Measurements from ENCODE around the gene ING3.

The ING3 gene

DNA sequence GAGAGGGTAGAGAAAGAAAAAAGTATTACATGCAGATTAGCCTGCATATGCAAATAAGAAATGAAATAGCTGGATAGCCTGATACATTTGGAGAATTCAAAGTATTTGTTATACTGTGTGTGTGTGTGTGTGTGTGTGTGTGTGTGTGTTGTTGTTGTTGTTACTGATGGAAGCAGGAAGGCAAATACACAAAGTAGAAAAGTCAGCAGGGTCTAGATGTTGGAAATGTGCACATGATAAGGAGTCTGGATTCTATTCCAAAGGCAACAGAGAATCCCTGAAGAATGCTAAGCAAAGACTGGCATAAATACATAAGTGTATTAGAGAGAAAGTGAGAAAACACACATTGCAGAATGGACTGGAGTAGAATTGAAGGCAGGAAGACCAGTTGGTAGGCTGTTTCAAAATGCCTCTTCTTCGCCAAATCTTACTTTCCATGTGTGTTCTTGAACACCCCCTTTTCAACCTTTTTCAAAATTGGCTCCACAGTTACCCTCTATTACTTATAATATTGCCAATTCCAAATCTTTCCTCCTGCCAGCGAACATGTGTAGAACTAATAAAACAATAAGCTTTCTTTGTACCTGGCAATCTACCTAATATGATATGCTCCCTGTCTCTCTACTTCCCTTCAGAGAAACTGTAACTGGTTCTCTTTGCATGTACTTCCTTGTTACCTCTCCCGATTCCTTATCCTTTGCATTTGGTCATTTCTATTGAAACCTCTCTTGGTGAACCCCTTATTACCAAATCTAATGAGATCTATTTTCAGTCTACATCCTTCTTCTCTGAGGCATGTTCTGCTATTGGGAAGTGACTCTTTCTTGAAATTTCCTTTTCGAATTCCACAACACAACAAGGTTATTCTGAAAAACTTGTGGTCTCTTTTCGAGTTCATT is 44.2 kb downstream of the ING3 start:
- no peak for DNase-seq (ENCODE audit: low read depth, low spot score)
- in situ Hi-C loops (cut with HindIII; ENCODE audit: low sequenced_read_pairs) = no loop called here
- TF ChIP-seq, protein P1, sequence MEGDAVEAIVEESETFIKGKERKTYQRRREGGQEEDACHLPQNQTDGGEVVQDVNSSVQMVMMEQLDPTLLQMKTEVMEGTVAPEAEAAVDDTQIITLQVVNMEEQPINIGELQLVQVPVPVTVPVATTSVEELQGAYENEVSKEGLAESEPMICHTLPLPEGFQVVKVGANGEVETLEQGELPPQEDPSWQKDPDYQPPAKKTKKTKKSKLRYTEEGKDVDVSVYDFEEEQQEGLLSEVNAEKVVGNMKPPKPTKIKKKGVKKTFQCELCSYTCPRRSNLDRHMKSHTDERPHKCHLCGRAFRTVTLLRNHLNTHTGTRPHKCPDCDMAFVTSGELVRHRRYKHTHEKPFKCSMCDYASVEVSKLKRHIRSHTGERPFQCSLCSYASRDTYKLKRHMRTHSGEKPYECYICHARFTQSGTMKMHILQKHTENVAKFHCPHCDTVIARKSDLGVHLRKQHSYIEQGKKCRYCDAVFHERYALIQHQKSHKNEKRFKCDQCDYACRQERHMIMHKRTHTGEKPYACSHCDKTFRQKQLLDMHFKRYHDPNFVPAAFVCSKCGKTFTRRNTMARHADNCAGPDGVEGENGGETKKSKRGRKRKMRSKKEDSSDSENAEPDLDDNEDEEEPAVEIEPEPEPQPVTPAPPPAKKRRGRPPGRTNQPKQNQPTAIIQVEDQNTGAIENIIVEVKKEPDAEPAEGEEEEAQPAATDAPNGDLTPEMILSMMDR (IDR thresholded peaks at IDR 0.05; ENCODE audit: low read depth, low read length) = no peak
- H3K4me3 ChIP-seq (ENCODE audit: low read depth, low read length) = no peak overlapping the region

DNA sequence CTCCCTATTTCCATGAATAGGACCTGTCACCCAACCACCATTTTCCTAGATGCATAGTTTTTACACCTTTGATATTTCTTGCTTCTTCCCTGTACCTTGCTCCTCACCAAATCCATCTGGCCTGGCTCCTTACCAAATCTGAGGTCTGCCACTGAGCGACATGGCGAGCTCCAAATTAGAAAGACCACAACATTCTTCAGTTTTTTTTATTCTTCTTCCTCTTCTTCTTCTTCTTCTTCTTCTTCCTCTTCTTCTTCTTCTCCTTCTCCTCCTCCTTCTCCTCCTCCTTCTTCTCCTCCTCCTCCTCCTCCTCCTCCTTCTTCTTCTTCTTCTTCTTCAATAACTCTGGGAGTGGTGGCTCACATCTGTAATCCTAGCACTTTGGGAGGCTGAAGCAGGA is 45.1 kb downstream of the ING3 start:
- TF ChIP-seq, protein P1 (IDR thresholded peaks at IDR 0.05; ENCODE audit: low read depth, low read length) = no peak
- no peak overlapping the region for H3K4me3 ChIP-seq (ENCODE audit: low read depth, low read length)
- DNase-seq (ENCODE audit: low read depth, low spot score) = no peak
- in situ Hi-C loops (cut with HindIII; ENCODE audit: low sequenced_read_pairs) = no loop called here

DNA sequence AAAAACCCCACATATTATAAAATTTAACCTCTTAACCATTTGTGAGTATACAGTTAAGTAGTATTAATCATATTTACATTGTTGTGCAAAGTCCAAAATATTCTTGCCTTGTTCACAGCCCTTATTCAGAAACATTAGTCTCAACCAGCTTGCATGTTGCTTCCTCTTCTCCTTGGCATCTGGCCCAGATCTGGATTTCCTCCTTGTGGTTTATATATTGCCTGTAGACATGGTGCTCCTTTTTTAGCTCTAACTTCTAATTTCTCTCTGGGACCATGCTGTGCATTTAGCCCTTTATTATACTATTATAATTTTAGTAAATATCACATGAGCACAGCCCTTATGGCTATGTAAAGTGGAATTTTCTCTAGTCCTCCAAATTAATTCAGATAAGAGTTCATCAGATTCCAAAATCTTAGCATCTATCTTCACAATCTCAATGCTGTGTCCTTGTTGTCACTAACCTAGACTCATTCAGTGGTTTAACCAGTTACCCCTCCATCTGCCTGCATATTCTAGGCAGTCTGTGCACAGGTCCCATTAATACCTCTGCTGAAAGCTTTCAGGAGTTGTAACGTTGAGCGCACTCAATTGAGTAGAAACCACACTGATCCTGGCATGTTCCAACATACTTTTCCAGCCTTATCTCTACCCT is 45.9 kb downstream of the ING3 start:
- TF ChIP-seq, protein P1 (IDR thresholded peaks at IDR 0.05; ENCODE audit: low read depth, low read length) = no peak
- in situ Hi-C loops (cut with HindIII; ENCODE audit: low sequenced_read_pairs) = no loop called here
- peak; percentile 91 for DNase-seq (ENCODE audit: low read depth, low spot score)
- H3K4me3 ChIP-seq (ENCODE audit: low read depth, low read length) = no peak overlapping the region

DNA sequence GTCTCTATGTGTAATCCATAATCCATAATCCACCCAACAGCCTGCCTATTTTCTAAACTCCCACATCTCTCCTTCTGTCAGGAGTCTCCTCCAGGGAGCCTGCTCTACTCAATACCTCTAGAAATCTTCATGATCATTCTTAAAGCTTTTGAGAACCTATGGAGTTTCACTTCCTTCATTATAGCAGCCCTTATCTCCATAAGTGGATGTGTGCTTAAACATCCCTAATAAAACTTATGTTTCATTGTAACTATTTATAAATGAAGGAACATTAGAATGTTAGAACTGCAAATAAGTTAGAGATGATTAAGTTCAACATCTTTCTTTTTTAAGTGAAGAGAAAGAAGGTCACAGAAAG is 46.4 kb downstream of the ING3 start:
- in situ Hi-C loops (cut with HindIII; ENCODE audit: low sequenced_read_pairs) = no loop called here
- TF ChIP-seq, protein P1 (IDR thresholded peaks at IDR 0.05; ENCODE audit: low read depth, low read length) = no peak
- no peak for DNase-seq (ENCODE audit: low read depth, low spot score)
- H3K4me3 ChIP-seq (ENCODE audit: low read depth, low read length) = no peak overlapping the region

DNA sequence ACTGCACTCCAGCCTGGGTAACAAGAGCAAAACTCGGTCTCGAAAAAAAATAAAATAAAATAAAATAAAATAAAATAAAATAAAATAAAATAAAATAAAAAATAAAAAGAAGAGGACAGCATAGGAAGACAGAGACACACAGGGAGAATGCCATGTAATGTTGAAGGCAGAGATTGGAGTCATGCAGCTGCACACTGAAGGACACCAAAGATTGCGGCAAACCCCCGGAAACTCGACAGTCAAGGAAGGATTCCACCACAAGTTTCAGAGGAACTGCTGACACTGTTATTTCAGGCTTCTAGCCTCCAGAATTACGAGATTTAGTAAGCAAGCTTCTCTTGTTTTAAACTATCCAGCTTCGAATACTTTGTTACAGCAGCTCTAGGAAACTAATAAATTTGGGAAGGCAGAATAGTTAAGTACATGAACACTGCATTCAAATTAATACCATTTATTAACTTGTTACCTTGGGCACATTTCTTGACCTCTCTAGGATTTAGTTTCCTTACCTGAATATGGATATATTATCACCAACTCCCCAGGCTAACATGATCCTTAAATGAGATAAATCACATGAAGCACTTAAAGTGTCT is 47.4 kb downstream of the ING3 start:
- H3K4me3 ChIP-seq (ENCODE audit: low read depth, low read length) = no peak overlapping the region
- DNase-seq (ENCODE audit: low read depth, low spot score) = no peak
- in situ Hi-C loops (cut with HindIII; ENCODE audit: low sequenced_read_pairs) = no loop called here
- TF ChIP-seq, protein P1 (IDR thresholded peaks at IDR 0.05; ENCODE audit: low read depth, low read length) = no peak

DNA sequence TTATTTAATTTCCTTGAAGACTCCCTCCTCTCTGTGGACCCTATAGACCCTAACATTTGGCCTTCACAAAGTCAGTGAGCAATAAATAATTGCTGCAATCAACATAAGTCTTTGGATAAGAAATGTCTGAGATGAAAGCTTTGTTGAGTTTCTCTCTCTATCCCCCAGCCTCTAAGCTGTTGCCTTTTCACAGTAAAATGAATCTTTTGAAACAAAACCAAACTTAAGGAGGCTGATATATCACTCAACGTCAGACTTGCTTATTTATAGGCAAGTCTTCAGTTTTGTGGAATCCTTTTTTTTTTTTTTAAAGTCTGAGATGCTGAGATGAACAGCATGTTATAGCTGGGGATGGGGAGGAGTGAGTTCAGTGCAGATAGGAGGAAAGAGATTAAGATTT is 47.9 kb downstream of the ING3 start:
- DNase-seq (ENCODE audit: low read depth, low spot score) = no peak
- TF ChIP-seq, protein P1 (IDR thresholded peaks at IDR 0.05; ENCODE audit: low read depth, low read length) = no peak
- no peak overlapping the region for H3K4me3 ChIP-seq (ENCODE audit: low read depth, low read length)
- in situ Hi-C loops (cut with HindIII; ENCODE audit: low sequenced_read_pairs) = no loop called here

Measured in astrocyte of the spinal cord (primary cell).